GM18909 (cell line): ENCODE results near the gene NPR2.

Experiments
- ATAC-seq: cut with Tn5 transposase; IDR thresholded peaks from one replicate; pipeline ENCODE4 v1.9.1; 2021; ENCODE audit warnings: mild to moderate bottlenecking; ENCODE audit not compliant: unreplicated experiment, poor library complexity

The NPR2 gene

DNA sequence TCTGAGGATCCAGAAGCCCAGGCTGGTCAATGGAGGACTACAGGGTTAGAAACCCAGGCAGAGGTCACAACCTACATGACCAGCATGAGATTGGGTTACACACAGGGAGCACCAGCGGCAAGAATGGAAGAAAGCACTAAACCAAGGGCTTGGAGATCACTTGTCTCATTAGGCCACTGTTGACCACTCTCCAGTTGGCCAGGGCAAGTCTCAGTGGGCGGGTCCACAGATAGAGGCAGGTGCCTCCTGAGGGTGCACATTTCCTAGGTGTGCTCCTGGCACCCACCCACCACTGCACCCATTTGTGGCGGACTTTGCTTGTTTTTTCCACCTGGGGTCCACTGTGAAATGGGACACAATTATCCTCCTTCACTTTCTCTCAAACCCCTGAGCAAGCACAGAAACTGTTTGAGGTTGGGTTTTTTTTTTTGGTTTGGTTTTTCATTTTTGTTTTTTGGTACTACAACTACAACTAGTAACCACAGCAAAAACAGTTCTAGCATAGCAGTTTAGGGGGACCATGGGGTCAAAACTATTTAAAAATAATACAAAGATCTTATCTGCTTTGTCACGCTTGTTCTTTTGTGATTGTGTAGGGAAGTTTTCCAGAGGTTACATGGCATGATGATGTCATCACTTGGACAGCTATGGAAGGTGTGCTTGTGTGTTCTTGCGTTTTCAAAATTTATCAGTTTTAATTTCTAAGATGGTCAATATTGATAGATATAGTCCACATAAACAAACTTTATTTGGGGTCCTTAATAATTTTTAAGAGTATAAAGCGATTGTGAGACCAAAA lies 6.1 kb downstream of the NPR2 start:
- no peak for ATAC-seq

- no peak for ATAC-seq
Measured at GRCh38 chr9:35798658-35799374, 7.4 kb downstream of the NPR2 start.

DNA sequence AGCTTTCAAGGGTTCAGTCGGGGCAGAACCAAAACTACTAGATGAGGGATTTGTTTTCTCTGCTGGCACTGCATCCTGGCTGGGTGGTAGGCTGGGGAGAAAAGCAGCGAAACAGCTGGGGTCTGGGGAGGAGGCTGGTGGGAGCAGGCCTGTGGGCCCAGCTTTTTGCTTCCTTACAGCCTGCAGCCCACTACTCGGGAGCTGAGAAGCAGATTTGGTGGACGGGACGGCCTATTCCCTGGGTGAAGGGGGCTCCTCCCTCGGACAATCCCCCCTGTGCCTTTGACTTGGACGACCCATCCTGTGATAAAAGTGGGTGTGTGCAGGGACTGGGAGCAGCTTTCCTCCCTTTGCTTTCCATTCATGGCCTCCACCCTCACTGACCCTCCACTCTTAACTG lies 9.1 kb downstream of the NPR2 start:
- ATAC-seq, result no peak

DNA sequence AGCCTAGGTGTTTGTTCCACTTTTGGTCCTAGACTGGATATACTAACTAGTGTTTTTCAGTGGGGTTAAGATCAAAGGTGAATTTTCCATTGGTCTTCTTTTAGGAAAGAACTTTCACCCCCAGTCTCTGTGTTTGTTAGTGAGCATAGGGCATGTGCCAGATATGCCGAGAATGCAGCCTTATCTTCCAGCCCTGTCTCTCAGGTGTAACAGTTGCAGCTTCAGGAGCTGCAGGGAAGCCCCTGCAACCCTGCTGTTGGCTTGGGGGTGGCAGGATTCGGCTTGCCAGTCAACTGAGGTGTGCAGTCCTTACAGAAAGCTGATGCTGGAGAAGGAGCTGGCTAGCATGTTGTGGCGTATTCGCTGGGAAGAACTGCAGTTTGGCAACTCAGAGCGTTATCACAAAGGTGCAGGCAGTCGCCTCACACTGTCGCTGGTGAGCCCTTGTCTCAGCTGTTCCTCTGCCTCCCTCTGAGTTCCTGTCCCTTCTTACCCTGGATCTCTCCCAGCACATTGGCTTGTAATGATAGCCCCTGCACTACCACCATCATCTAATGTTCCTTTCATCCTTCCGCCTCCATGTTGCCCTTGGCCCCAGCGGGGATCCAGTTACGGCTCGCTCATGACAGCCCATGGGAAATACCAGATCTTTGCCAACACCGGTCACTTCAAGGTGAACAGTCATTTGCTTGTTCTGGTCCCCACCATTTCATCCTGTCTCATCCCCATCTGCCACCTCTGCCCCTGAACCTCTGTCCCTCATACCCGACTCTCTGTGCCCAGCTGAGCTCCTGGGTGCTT lies 10.1 kb downstream of the NPR2 start:
- ATAC-seq, result no peak

- no peak for ATAC-seq
Measured at GRCh38 chr9:35806101-35806500, 14.7 kb downstream of the NPR2 start.

- ATAC-seq, result no peak
Measured at GRCh38 chr9:35808433-35808832, 17.0 kb downstream of the NPR2 start.

DNA sequence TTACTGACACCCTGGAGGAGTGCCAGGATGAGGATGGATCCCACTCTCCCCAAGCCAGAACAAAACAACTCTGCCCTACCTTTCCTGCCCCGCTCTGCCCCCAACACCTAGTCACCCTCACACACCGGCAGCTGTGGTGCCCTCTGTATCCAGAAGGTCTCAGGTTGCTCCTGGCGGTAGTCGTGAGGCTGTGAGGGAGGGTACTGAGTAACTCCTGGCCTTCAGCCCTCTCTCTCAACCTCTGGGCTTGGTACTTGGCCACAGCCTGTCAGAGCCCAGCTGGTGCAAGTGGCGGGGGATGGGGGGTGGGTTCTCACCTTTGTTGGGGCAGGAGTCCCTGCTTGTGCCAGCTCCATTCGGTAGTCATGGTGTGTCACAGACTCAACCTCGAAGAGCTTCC lies 18.7 kb downstream of the NPR2 start:
- ATAC-seq, result no peak

- ATAC-seq, result no peak
Measured at GRCh38 chr9:35811381-35812024, 20.1 kb downstream of the NPR2 start.

GRCh38 chr9:35812025-35812602 lies 20.7 kb downstream of the NPR2 start, which contains the start of gene SPAG8:
TSS of gene SPAG8 (minus strand) at chr9:35812262. CDS start at chr9:35812147, 115 bp downstream.
- ATAC-seq, result peak; percentile 72

DNA sequence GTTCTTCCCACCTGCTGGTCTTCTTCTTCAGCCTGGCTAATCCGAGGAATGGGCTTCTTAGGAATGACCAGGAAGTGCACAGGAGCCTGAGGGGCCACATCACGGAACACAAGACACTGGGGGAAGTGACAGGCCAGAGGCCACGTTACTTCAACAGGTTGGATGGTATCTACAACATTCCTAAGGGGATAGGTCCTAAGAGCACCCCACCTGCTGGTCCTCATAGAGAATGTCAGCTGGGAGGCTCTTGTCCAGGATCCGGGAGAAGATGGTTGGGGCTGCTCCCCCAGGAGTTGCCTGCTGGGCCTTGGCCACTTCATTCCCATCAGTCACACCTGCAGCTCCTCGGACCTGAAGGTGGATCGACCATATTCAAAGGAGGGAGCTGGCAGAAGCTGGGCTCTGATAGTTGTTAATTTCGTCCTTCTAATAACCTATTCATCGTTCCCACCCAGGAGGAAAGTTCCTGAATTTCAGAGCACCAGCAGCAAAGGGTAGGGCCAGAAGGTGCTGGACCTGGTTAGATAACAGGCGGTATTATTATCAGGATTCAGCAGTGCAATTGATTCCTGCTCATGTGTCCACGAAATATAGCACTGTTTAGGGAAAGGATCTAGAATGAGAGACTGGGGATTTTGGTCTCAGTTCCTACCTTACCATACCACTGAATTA lies 22.2 kb downstream of the NPR2 start:
- ATAC-seq, result no peak

DNA sequence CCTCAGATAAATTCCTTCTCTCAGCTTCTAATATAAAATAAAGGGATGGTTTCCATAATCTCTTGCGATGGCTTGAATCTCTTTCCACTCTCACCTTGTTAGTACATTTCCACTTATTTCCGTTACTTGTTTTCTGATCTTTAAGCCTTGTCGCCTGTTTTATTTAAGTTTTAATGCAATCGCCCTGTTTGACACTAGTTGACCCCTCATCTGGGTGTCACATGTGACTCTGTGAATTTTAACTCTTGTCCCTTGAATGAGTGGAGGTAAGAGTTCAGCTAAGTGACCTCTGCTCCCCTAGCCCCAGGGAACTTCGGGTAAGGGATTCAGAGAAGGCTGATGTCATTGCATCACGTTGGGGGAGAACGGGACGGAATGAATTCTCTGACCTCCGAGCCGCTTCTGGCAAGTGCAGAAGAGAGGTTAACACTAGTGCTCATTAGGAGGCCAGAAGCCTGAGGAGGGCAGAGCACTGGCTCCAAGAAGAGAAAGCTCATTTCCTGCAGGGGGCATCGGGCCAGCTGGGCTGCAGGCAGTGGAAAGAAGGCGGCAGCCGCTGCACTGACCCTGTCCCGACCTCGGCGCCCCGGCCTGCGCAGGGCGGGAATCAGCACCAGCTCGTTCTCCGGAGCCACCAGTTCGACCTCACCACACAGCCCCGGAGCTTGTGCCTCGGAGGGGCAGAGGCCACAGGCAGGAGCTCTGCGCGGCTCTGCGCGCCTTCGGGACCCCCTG lies 22.9 kb downstream of the NPR2 start:
- peak; percentile 21 for ATAC-seq

- peak; percentile 78 for ATAC-seq
Measured at GRCh38 chr9:35814841-35815543, 23.6 kb downstream of the NPR2 start, which contains the start of gene HINT2. TSS of gene HINT2 (minus strand) at chr9:35815042. CDS start at chr9:35814979, 63 bp downstream.

- no peak for ATAC-seq
Measured at GRCh38 chr9:35816708-35817107, 25.3 kb downstream of the NPR2 start.

DNA sequence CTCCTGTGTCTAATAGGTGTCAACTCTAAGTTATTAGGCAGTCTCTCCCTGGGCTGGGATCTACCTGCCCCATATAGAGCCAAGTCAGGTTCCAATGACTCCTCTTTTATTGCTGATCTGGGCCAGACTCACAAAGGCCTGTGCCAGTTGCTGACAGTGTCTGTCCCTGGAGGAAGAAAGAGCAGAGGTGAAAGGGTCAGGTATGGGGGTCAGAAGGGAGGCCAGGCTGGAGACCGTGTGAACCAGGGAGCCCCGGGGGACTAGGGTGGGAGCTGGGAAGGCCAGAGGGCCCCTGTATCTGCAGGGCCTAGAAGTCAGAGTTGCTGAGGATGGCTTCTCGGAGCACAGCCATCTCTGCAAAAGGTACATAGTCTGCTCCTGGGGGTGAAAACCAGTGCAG lies 26.9 kb downstream of the NPR2 start:
- no peak for ATAC-seq

GRCh38 chr9:35820076-35820475 lies 28.7 kb downstream of the NPR2 start:
- ATAC-seq, result no peak

DNA sequence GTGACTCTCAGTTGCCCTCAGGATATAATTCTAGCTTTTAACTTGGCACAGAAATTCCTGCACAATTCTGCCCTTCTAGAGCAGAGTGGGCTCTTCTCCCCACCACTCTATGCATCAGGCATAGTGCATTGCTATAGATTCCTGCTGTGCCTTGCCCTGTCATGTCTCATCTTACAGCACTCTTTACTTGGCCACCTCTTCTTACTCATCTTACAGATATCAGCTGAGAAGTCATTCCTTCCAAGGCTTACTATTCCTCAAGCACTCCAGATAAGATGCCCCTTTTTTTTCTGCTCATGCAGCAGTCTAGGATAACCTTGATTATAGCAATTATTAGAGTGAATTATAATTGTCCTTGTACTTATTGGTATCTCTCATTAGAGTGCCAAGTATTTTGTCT lies 31.5 kb downstream of the NPR2 start:
- ATAC-seq, result no peak

- peak; percentile 51 for ATAC-seq
Measured at GRCh38 chr9:35826071-35826701, 34.8 kb downstream of the NPR2 start.

DNA sequence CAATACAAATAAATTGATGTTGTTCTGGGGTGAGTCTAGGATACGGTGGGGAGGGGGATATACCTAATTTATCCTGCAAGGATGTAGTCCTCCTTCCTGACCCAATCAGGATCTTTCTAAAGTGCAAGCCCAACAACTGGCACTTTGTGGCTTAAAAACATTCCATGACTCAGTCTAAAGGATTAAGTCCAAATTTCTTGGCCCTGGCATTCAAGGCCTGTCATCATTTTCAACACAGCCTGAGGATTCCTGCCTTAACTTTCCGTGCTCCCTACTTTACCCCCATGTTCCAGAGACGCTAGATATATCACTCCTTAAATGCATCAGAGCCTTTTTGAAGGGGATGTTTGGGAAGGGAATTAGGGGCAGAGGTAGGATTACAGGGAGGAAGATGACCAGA lies 36.1 kb downstream of the NPR2 start:
- no peak for ATAC-seq
